ENCODE results near the gene ADGRL3.

DNA sequence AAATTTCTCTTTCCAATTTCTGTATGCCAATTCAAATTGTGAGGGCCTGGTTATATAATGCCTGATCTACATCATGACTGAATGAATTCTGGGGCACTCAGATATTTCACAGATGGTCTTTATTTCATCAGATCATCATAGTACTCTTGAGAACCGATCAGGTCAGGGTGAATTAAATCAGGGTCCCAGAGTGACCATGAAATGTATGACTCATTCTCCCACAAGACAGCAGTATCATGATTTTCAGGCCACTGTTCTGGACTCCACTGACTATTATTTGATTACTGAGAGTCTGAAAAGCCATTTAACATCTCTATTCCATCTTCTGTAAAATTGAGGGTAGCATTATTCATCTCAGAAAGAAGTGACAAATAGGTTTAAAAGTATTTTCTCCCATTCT is 471.5 kb downstream of the ADGRL3 start:
- TF ChIP-seq POLR2A (IDR thresholded peaks at IDR 0.05) = no peak
- TF ChIP-seq, protein P1, sequence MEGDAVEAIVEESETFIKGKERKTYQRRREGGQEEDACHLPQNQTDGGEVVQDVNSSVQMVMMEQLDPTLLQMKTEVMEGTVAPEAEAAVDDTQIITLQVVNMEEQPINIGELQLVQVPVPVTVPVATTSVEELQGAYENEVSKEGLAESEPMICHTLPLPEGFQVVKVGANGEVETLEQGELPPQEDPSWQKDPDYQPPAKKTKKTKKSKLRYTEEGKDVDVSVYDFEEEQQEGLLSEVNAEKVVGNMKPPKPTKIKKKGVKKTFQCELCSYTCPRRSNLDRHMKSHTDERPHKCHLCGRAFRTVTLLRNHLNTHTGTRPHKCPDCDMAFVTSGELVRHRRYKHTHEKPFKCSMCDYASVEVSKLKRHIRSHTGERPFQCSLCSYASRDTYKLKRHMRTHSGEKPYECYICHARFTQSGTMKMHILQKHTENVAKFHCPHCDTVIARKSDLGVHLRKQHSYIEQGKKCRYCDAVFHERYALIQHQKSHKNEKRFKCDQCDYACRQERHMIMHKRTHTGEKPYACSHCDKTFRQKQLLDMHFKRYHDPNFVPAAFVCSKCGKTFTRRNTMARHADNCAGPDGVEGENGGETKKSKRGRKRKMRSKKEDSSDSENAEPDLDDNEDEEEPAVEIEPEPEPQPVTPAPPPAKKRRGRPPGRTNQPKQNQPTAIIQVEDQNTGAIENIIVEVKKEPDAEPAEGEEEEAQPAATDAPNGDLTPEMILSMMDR (IDR thresholded peaks at IDR 0.05) = no peak
